Brain microvascular endothelial cell (primary cell): ENCODE results near the gene LST1.

Experiments used
- DNase-seq: peaks from one replicate; pipeline ENCODE4 v3.0.0-alpha.2; 2020
- H3K27ac ChIP-seq: fragments of 250-450 bp; sonication (Bioruptor Pico); 2 replicates; pipeline ENCODE4 v1.5.1; 2020; ENCODE audit warnings: mild to moderate bottlenecking, moderate library complexity
- H3K27me3 ChIP-seq: fragments of 250-450 bp; sonication (Bioruptor Pico); replicated peaks from 2 replicates; pipeline ENCODE4 v1.5.1; 2020; ENCODE audit warnings: mild to moderate bottlenecking
- H3K36me3 ChIP-seq: fragments of 250-450 bp; sonication (Bioruptor Pico); replicated peaks from 2 replicates; pipeline ENCODE4 v1.5.1; 2020; ENCODE audit warnings: mild to moderate bottlenecking
- H3K4me3 ChIP-seq: 2 replicates; pipeline ENCODE4 v1.5.1; 2011; ENCODE audit warnings: low read depth, mild to moderate bottlenecking, control low read depth, low read length, moderate library complexity
- in situ Hi-C: cut with HindIII; loops from 2 replicates; pipeline ENCODE4 v1.10.0; 2017; ENCODE audit warnings: low sequenced_read_pairs, low pct_ligation_motif_present
- TF ChIP-seq, protein P1 (sequence below): IDR thresholded peaks from 2 replicates; pipeline ENCODE4 v1.5.1; 2011; ENCODE audit warnings: low read depth, mild to moderate bottlenecking, moderate library complexity, low read length, control low read depth, inconsistent platforms; ENCODE audit errors: missing control alignments

LST1 gene

DNA sequence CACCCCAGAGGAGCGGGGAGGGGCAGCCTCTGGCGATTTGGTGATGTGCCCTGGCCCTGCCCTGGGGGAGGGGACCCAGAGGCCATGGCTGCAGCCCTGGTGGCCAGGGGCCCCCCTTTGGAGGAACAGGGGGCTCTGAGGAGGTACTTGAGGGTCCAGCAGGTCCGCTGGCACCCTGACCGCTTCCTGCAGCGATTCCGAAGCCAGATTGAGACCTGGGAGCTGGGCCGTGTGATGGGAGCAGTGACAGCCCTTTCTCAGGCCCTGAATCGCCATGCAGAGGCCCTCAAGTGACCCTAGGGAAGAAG is 27.8 kb upstream of the LST1 start:
- in situ Hi-C loops, result no loop called here
- no peak for DNase-seq
- Histone ChIP-seq H3K36me3 (peaks cover 18% of the 10 kb centered on the region), H3K4me3 (no peak overlapping the region), H3K27ac (no peak overlapping the region), H3K27me3 (no peaks in the 10 kb centered on the region)
- TF ChIP-seq, protein P1, sequence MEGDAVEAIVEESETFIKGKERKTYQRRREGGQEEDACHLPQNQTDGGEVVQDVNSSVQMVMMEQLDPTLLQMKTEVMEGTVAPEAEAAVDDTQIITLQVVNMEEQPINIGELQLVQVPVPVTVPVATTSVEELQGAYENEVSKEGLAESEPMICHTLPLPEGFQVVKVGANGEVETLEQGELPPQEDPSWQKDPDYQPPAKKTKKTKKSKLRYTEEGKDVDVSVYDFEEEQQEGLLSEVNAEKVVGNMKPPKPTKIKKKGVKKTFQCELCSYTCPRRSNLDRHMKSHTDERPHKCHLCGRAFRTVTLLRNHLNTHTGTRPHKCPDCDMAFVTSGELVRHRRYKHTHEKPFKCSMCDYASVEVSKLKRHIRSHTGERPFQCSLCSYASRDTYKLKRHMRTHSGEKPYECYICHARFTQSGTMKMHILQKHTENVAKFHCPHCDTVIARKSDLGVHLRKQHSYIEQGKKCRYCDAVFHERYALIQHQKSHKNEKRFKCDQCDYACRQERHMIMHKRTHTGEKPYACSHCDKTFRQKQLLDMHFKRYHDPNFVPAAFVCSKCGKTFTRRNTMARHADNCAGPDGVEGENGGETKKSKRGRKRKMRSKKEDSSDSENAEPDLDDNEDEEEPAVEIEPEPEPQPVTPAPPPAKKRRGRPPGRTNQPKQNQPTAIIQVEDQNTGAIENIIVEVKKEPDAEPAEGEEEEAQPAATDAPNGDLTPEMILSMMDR, result no peak

DNA sequence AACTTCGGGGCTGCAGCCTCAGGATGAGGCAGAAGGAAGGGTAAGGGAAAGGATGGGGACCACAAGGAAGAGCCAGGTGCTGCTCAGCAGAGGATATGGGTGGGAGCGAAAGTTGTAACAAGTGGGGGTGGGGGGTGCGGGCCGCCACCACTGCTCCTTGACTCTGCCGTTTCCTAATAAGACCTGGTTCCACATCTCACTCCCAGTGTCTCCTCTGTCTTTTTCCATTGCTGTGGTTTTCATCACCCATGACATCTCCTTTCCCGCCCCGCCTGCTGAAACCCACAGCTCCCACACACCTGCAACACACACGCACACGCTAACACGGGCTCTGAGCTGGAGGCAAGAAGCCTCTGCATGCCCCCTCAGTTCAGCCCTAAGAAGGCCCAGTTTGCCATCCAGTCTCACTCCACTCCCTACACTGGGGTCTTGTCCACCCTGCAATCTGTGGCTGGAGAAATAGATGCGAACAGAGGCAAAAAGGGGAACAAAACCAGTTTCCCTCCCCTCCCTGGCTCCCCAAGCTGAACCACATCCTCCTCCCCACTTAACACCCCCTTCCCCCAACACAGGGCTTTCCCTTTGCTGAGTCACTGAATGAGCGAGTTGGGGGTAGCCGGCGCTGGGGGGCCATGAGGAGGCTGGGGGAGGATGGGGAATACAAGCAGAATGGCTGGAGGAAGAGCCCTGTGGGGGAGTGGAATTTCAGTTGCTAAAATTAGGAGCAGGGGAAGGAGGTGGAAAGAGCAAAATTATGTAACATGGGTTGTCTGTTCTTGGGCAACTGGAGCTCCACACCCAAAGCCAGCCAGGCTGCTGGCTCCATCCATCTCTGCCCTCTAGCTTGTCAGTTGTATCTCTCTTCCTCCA is 27.2 kb upstream of the LST1 start:
- no peak for DNase-seq
- H3K4me3 ChIP-seq, result no peak overlapping the region
- H3K36me3 ChIP-seq, result peaks cover 17% of the 10 kb centered on the region
- TF ChIP-seq, protein P1, result no peak
- H3K27ac ChIP-seq, result peak overlapping the region; percentile 68
- H3K27me3 ChIP-seq, result no peaks in the 10 kb centered on the region
- in situ Hi-C loops, result no loop called here

GRCh38 chr6:31559606-31559957 is 26.5 kb upstream of the LST1 start:
- peaks cover 17% of the 10 kb centered on the region for H3K36me3 ChIP-seq
- no peak overlapping the region for H3K4me3 ChIP-seq
- no peak for DNase-seq
- TF ChIP-seq, protein P1, result no peak
- in situ Hi-C loops, result no loop called here
- H3K27ac ChIP-seq, result peak overlapping the region; percentile 68
- no peaks in the 10 kb centered on the region for H3K27me3 ChIP-seq

DNA sequence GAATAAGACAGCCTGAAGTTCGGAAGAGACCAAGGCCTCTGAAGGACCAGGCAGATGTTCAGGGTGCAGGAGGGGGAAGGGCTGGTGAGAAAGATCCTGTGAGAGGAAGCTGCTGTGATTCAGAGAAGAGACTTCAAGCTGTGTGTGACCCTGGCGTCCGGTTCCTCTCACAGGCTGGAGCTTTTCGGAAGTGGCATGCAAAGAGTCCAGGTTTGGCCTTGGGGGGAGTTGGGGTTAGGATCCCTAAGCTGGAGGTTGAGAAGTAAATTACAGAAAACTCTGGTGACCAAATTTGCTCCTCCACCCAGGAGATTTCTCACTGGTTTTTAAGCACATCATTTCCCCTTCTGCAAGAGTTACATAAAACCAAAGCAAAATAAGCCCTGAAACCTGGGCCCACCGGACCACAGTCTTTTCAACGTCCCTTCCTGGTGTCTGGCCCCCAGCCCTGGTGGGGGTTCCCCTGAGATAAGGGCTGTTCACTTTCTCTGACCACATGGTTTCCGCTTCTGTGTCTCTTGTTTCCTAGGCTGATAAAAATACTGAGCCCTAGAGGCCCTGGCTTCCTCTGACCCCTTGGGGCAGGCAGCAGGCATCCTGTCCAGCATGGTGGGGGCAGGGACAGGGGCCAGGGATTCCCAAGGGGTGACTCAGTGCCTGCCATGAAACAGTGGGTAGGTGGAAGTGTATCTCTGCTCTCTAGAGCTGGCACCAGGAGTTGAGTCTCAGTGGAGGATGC is 25.9 kb upstream of the LST1 start:
- Histone ChIP-seq H3K27ac (peak overlapping the region; percentile 68), H3K4me3 (no peak overlapping the region), H3K36me3 (peaks cover 17% of the 10 kb centered on the region), H3K27me3 (no peaks in the 10 kb centered on the region)
- peak; percentile 51 for DNase-seq
- in situ Hi-C loops, result no loop called here
- TF ChIP-seq, protein P1, result no peak

DNA sequence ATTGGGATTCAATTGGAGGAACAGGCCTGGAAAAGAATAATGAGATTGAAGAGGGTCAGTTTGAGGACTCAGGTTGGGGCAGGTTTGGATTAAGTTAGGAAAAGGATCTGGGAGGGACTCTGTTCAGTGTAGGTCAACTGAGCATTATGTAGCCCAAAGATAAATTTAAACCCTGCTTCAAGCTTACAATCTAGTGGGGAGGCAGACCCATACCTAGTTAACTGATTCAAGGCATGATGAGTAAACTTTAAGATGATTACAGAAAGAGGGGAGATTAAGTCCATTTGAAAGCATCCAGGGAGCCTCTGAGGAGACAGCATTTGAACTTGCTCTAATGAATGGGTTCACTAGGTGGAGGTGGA is 25.4 kb upstream of the LST1 start:
- no peak for DNase-seq
- peak overlapping the region; percentile 68 for H3K27ac ChIP-seq
- TF ChIP-seq, protein P1, result no peak
- H3K27me3 ChIP-seq, result no peaks in the 10 kb centered on the region
- no peak overlapping the region for H3K4me3 ChIP-seq
- H3K36me3 ChIP-seq, result peaks cover 17% of the 10 kb centered on the region
- in situ Hi-C loops, result no loop called here
